Liver (tissue), 9 donors: ENCODE measurements around the gene ADPRS. TPM values are rescaled to one million over a fixed set of nuclear protein-coding genes. Genes with fewer than 3 reads are reported as not detected.

Source experiments
- DNase-seq: peaks from one replicate; pipeline ENCODE4 v3.0.0-alpha.2; 2017; ENCODE audit warnings: low spot score
- H3K27ac ChIP-seq, 2 donors: one replicate each; pipeline ENCODE4 v1.7.0; 2013; ENCODE audit warnings: inconsistent platforms in 2 of 2, low read length in 2 of 2, control low read depth in 1 of 2, low read depth in 1 of 2, mild to moderate bottlenecking in 1 of 2
- H3K27me3 ChIP-seq, 4 donors: one replicate each; pipeline versions ENCODE4 v1.6.1 to v1.7.0; 2013; ENCODE audit warnings: low read length in 3 of 4, inconsistent platforms in 1 of 4, mild to moderate bottlenecking in 1 of 4, moderate library complexity in 1 of 4; ENCODE audit not compliant: control insufficient read depth in 4 of 4, insufficient read depth in 4 of 4
- H3K36me3 ChIP-seq, 4 donors: one replicate each; pipeline versions ENCODE4 v1.6.1 to v1.7.0; 2013; ENCODE audit warnings: low read length in 3 of 4, mild to moderate bottlenecking in 3 of 4, low read depth in 1 of 4, moderate library complexity in 1 of 4; ENCODE audit not compliant: control insufficient read depth in 4 of 4, insufficient read depth in 3 of 4
- H3K4me1 ChIP-seq, 4 donors: one replicate each; pipeline versions ENCODE4 v1.6.1 to v1.7.0; 2013; ENCODE audit warnings: low read length in 3 of 4, mild to moderate bottlenecking in 3 of 4, moderate library complexity in 1 of 4; ENCODE audit not compliant: control insufficient read depth in 4 of 4, insufficient read depth in 4 of 4
- H3K4me3 ChIP-seq, 3 donors: one replicate each; pipeline versions ENCODE4 v1.6.1 to v1.7.0; 2013; ENCODE audit warnings: low read length in 3 of 3, control low read depth in 1 of 3, low read depth in 1 of 3, mild to moderate bottlenecking in 1 of 3
- H3K9ac ChIP-seq, 2 donors: one replicate each; pipeline ENCODE4 v1.7.0; 2013; ENCODE audit warnings: low read length in 2 of 2, mild to moderate bottlenecking in 2 of 2, moderate library complexity in 2 of 2, control low read depth in 1 of 2, low read depth in 1 of 2
- H3K9me3 ChIP-seq, 4 donors: one replicate each; pipeline versions ENCODE4 v1.6.1 to v1.7.0; 2013; ENCODE audit warnings: low read length in 3 of 4; ENCODE audit not compliant: control insufficient read depth in 4 of 4
- EGR1 ChIP-seq, 2 donors: IDR thresholded peaks; 2 replicates each; pipeline ENCODE4 v1.6.1; 2016 to 2018; ENCODE audit warnings: antibody characterized with exemption in 2 of 2, low read depth in 2 of 2
- FOXA1 ChIP-seq: IDR thresholded peaks from 2 replicates; pipeline ENCODE4 v1.6.1; 2016; ENCODE audit warnings: antibody characterized with exemption
- FOXA2 ChIP-seq: IDR thresholded peaks from 2 replicates; pipeline ENCODE4 v1.6.1; 2016; ENCODE audit warnings: antibody characterized with exemption
- GABPA ChIP-seq, 2 donors: IDR thresholded peaks in 1 of 2; conservative IDR thresholded peaks in 1 of 2; 2 replicates each; pipeline ENCODE4 v1.6.1; 2016; ENCODE audit warnings: antibody characterized with exemption in 2 of 2, mild to moderate bottlenecking in 1 of 2, moderate library complexity in 1 of 2
- HNF4A ChIP-seq, 2 donors: conservative IDR thresholded peaks; 2 replicates each; pipeline ENCODE4 v1.6.1; 2016; ENCODE audit warnings: antibody characterized with exemption in 2 of 2, mild to moderate bottlenecking in 2 of 2
- HNF4G ChIP-seq: IDR thresholded peaks from 2 replicates; pipeline ENCODE4 v1.6.1; 2016; ENCODE audit warnings: antibody characterized with exemption
- JUND ChIP-seq, 2 donors: IDR thresholded peaks; 2 replicates each; pipeline ENCODE4 v1.6.1; 2016; ENCODE audit warnings: antibody characterized with exemption in 2 of 2
- NR2F2 ChIP-seq: IDR thresholded peaks from 2 replicates; pipeline ENCODE4 v1.6.1; 2016; ENCODE audit warnings: antibody characterized with exemption
- RAD21 ChIP-seq, 2 donors: IDR thresholded peaks; 2 replicates each; pipeline ENCODE4 v1.6.1; 2016; ENCODE audit warnings: antibody characterized with exemption in 2 of 2, mild to moderate bottlenecking in 2 of 2
- RXRA ChIP-seq, 2 donors: IDR thresholded peaks; 2 replicates each; pipeline ENCODE4 v1.6.1; 2017 to 2018; ENCODE audit warnings: antibody characterized with exemption in 2 of 2, mild to moderate bottlenecking in 1 of 2
- SP1 ChIP-seq: IDR thresholded peaks from 2 replicates; pipeline ENCODE4 v1.6.1; 2018; ENCODE audit warnings: antibody characterized with exemption, mild to moderate bottlenecking
- TAF1 ChIP-seq: conservative IDR thresholded peaks from 2 replicates; pipeline ENCODE4 v1.6.1; 2016; ENCODE audit warnings: antibody characterized with exemption, mild to moderate bottlenecking
- YY1 ChIP-seq: IDR thresholded peaks from 2 replicates; pipeline ENCODE4 v1.6.1; 2016; ENCODE audit warnings: antibody characterized with exemption, mild to moderate bottlenecking
- WGBS: extraction: QIAGEN DNeasy Blood & Tissue Kit; methylation state at CpG from one replicate; pipeline ENCODE4 v1.1.7; 2013; 5-methylcytosine and 5-hydroxymethylcytosine counted together
- polyA plus RNA-seq, 2 donors: library from polyadenylated mRNA; stranded (reverse) in 1 of 2; unstranded in 1 of 2; fragments of 200-250 nt in 1 of 2; fragments of >200 nt in 1 of 2; fragmentation: Nextera tagmentation in 1 of 2; extraction: Ambion mirVana in 1 of 2; gene quantifications; one replicate each; pipeline versions ENCODE4 v1.2.1 to v1.2.3, GENCODE V29; 2013 to 2015
- total RNA-seq, 2 donors: library from RNA; depleted of rRNA; stranded (reverse); fragments of >200 nt; gene quantifications; one replicate each; pipeline ENCODE4 v1.2.3, GENCODE V29; 2014
- TF ChIP-seq, protein P1 (sequence below): IDR thresholded peaks from 2 replicates; pipeline ENCODE4 v1.6.1; 2016; ENCODE audit warnings: antibody characterized with exemption, mild to moderate bottlenecking
- TF ChIP-seq, protein P2 (sequence below): fragments of 150-350 bp; IDR thresholded peaks from 2 replicates; pipeline ENCODE4 v1.5.1; 2017; ENCODE audit warnings: improper control_type of control experiment, low read depth, low read length; ENCODE audit not compliant: missing input control
- TF ChIP-seq, protein P3 (sequence below): IDR thresholded peaks from 2 replicates; pipeline ENCODE4 v1.6.1; 2016; ENCODE audit warnings: antibody characterized with exemption
- TF ChIP-seq, protein P4 (sequence below): IDR thresholded peaks from 2 replicates; pipeline ENCODE4 v1.6.1; 2016; ENCODE audit warnings: antibody characterized with exemption
- TF ChIP-seq, protein P5 (sequence below): IDR thresholded peaks from 2 replicates; pipeline ENCODE4 v1.6.1; 2016; ENCODE audit warnings: antibody characterized with exemption
- donor health status: healthy.
- donor health status: healthy.
- donor health status: healthy.
- donor health status: healthy.
- donor health status: healthy.

Gene ADPRS
- total and polyA plus RNA-seq, 4 donors, result 9.4 to 13.1 (median 11.0) TPM

DNA sequence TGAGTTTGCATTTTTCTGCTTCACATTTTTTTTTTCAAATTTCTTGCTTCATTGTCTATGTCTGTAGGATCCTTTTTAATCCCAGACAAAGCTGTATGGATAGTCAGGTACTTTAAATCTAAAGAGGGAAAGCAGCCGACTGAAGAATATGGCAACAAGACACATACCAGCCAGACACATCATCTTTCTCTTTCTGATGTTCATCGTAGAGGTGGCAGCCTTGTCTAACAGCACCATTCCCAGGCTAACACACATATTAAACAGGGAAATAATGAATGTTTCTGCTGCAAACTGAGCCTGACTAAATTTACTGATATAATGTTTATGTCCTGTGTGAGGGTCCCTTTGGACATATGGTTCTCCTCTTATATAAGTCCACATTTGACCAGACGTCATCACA is 8.5 kb upstream of the ADPRS start:
- Histone ChIP-seq H3K4me3 (no peak overlapping the region), H3K4me1 (peaks cover 0 to 2% (median 0%) of the 10 kb centered on the region in 4 donors), H3K36me3 (no peaks in the 10 kb centered on the region), H3K9ac (no peak overlapping the region), H3K27ac (no peak overlapping the region), H3K27me3 (no peaks in the 10 kb centered on the region), H3K9me3 (no peaks in the 10 kb centered on the region)
- DNase-seq, result no peak
- 79% methylated on average over 3 of the region's 3 CpGs for WGBS
- TF ChIP-seq TAF1 (no peak), RXRA (IDR thresholded peaks at IDR 0.05) (no peak), NR2F2 (no peak), SP1 (no peak), FOXA1 (no peak), GABPA (IDR thresholded peaks at IDR 0.05 in 1 of 2, conservative IDR thresholded peaks at IDR 0.05 in 1 of 2) (no peak), HNF4G (no peak), JUND (IDR thresholded peaks at IDR 0.05) (no peak), HNF4A (conservative IDR thresholded peaks at IDR 0.05) (no peak), FOXA2 (no peak), EGR1 (IDR thresholded peaks at IDR 0.05; ENCODE audit: low read depth in 2 of 2) (no peak), YY1 (no peak), RAD21 (IDR thresholded peaks at IDR 0.05) (no peak)
- TF ChIP-seq, protein P1, sequence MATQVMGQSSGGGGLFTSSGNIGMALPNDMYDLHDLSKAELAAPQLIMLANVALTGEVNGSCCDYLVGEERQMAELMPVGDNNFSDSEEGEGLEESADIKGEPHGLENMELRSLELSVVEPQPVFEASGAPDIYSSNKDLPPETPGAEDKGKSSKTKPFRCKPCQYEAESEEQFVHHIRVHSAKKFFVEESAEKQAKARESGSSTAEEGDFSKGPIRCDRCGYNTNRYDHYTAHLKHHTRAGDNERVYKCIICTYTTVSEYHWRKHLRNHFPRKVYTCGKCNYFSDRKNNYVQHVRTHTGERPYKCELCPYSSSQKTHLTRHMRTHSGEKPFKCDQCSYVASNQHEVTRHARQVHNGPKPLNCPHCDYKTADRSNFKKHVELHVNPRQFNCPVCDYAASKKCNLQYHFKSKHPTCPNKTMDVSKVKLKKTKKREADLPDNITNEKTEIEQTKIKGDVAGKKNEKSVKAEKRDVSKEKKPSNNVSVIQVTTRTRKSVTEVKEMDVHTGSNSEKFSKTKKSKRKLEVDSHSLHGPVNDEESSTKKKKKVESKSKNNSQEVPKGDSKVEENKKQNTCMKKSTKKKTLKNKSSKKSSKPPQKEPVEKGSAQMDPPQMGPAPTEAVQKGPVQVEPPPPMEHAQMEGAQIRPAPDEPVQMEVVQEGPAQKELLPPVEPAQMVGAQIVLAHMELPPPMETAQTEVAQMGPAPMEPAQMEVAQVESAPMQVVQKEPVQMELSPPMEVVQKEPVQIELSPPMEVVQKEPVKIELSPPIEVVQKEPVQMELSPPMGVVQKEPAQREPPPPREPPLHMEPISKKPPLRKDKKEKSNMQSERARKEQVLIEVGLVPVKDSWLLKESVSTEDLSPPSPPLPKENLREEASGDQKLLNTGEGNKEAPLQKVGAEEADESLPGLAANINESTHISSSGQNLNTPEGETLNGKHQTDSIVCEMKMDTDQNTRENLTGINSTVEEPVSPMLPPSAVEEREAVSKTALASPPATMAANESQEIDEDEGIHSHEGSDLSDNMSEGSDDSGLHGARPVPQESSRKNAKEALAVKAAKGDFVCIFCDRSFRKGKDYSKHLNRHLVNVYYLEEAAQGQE, result no peak
- TF ChIP-seq, protein P2, sequence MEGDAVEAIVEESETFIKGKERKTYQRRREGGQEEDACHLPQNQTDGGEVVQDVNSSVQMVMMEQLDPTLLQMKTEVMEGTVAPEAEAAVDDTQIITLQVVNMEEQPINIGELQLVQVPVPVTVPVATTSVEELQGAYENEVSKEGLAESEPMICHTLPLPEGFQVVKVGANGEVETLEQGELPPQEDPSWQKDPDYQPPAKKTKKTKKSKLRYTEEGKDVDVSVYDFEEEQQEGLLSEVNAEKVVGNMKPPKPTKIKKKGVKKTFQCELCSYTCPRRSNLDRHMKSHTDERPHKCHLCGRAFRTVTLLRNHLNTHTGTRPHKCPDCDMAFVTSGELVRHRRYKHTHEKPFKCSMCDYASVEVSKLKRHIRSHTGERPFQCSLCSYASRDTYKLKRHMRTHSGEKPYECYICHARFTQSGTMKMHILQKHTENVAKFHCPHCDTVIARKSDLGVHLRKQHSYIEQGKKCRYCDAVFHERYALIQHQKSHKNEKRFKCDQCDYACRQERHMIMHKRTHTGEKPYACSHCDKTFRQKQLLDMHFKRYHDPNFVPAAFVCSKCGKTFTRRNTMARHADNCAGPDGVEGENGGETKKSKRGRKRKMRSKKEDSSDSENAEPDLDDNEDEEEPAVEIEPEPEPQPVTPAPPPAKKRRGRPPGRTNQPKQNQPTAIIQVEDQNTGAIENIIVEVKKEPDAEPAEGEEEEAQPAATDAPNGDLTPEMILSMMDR, result no peak
- TF ChIP-seq, protein P3, sequence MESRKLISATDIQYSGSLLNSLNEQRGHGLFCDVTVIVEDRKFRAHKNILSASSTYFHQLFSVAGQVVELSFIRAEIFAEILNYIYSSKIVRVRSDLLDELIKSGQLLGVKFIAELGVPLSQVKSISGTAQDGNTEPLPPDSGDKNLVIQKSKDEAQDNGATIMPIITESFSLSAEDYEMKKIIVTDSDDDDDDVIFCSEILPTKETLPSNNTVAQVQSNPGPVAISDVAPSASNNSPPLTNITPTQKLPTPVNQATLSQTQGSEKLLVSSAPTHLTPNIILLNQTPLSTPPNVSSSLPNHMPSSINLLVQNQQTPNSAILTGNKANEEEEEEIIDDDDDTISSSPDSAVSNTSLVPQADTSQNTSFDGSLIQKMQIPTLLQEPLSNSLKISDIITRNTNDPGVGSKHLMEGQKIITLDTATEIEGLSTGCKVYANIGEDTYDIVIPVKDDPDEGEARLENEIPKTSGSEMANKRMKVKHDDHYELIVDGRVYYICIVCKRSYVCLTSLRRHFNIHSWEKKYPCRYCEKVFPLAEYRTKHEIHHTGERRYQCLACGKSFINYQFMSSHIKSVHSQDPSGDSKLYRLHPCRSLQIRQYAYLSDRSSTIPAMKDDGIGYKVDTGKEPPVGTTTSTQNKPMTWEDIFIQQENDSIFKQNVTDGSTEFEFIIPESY, result no peak
- TF ChIP-seq, protein P4, sequence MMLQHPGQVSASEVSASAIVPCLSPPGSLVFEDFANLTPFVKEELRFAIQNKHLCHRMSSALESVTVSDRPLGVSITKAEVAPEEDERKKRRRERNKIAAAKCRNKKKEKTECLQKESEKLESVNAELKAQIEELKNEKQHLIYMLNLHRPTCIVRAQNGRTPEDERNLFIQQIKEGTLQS, result no peak
- TF ChIP-seq, protein P5, sequence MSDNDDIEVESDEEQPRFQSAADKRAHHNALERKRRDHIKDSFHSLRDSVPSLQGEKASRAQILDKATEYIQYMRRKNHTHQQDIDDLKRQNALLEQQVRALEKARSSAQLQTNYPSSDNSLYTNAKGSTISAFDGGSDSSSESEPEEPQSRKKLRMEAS, result no peak
